GM19025 (cell line): ENCODE measurements around the gene ADD1.

Experiments
- ATAC-seq: cut with Tn5 transposase; IDR thresholded peaks from one replicate; pipeline ENCODE4 v1.9.1; 2021; ENCODE audit warnings: mild to moderate bottlenecking, low read depth, moderate library complexity; ENCODE audit not compliant: unreplicated experiment

The ADD1 gene

GRCh38 chr4:2879026-2879425 lies 35.4 kb downstream of the ADD1 start:
- no peak for ATAC-seq

- no peak for ATAC-seq
Measured at GRCh38 chr4:2881431-2881830, 37.8 kb downstream of the ADD1 start.

GRCh38 chr4:2882341-2882740 lies 38.7 kb downstream of the ADD1 start:
- ATAC-seq: no peak

GRCh38 chr4:2886161-2886560 lies 42.5 kb downstream of the ADD1 start:
- no peak for ATAC-seq

- no peak for ATAC-seq
Measured at GRCh38 chr4:2886622-2887021, 43.0 kb downstream of the ADD1 start.

GRCh38 chr4:2887343-2887742 lies 43.7 kb downstream of the ADD1 start:
- ATAC-seq: no peak

GRCh38 chr4:2888886-2889285 lies 45.2 kb downstream of the ADD1 start:
- no peak for ATAC-seq

GRCh38 chr4:2891294-2891693 lies 47.6 kb downstream of the ADD1 start:
- ATAC-seq: no peak

GRCh38 chr4:2893772-2894171 lies 50.1 kb downstream of the ADD1 start:
- no peak for ATAC-seq

- ATAC-seq: no peak
Measured at GRCh38 chr4:2898001-2898400, 54.4 kb downstream of the ADD1 start.

- ATAC-seq: no peak
Measured at GRCh38 chr4:2900741-2901140, 57.1 kb downstream of the ADD1 start.

GRCh38 chr4:2901186-2901585 lies 57.5 kb downstream of the ADD1 start:
- no peak for ATAC-seq

GRCh38 chr4:2902126-2902525 lies 58.5 kb downstream of the ADD1 start:
- no peak for ATAC-seq

GRCh38 chr4:2905544-2905943 lies 61.9 kb downstream of the ADD1 start:
- no peak for ATAC-seq

GRCh38 chr4:2906218-2906617 lies 62.6 kb downstream of the ADD1 start:
- no peak for ATAC-seq

GRCh38 chr4:2907226-2907625 lies 63.6 kb downstream of the ADD1 start:
- ATAC-seq: no peak

- no peak for ATAC-seq
Measured at GRCh38 chr4:2907706-2908293, 64.2 kb downstream of the ADD1 start.

- no peak for ATAC-seq
Measured at GRCh38 chr4:2908686-2909085, 65.0 kb downstream of the ADD1 start.

- no peak for ATAC-seq
Measured at GRCh38 chr4:2909583-2909982, 65.9 kb downstream of the ADD1 start.

GRCh38 chr4:2910409-2910808 lies 66.8 kb downstream of the ADD1 start:
- no peak for ATAC-seq

- ATAC-seq: no peak
Measured at GRCh38 chr4:2911868-2912267, 68.2 kb downstream of the ADD1 start.

GRCh38 chr4:2913168-2913567 lies 69.5 kb downstream of the ADD1 start:
- no peak for ATAC-seq
